MM.1S (cell line): ENCODE measurements around the gene TXNRD1.

Source experiments
- DNase-seq: peaks from one replicate; pipeline ENCODE4 v3.0.0-alpha.2; 2015
- H2AFZ ChIP-seq: fragments of 300-600 bp; sonication (generic); 2 replicates; pipeline ENCODE4 v1.6.0; 2016; ENCODE audit warnings: antibody characterized with exemption, low read length
- H3F3A ChIP-seq: fragments of 300-600 bp; sonication (generic); 2 replicates; pipeline ENCODE4 v1.6.1; 2016; ENCODE audit warnings: mild to moderate bottlenecking, antibody characterized with exemption, low read length, moderate library complexity, mixed read lengths; ENCODE audit not compliant: insufficient read depth
- H3K27ac ChIP-seq: fragments of 300-600 bp; sonication (generic); 2 replicates; pipeline ENCODE4 v1.5.1; 2016; ENCODE audit warnings: mild to moderate bottlenecking, low read length
- H3K27me3 ChIP-seq: fragments of 300-600 bp; sonication (generic); replicated peaks from 2 replicates; pipeline ENCODE4 v1.6.0; 2016; ENCODE audit warnings: low read length; ENCODE audit not compliant: insufficient read depth
- H3K36me3 ChIP-seq: fragments of 300-600 bp; sonication (generic); replicated peaks from 2 replicates; pipeline ENCODE4 v1.6.1; 2016; ENCODE audit warnings: mild to moderate bottlenecking, low read length, mixed read lengths; ENCODE audit not compliant: insufficient read depth
- H3K4me1 ChIP-seq: fragments of 300-600 bp; sonication (generic); 2 replicates; pipeline ENCODE4 v1.6.1; 2016; ENCODE audit warnings: low read length, mixed read lengths
- H3K4me2 ChIP-seq: fragments of 300-600 bp; sonication (generic); 2 replicates; pipeline ENCODE4 v1.6.0; 2016; ENCODE audit warnings: low read depth, low read length
- H3K4me3 ChIP-seq: fragments of 300-600 bp; sonication (generic); 2 replicates; pipeline ENCODE4 v1.5.1; 2016; ENCODE audit warnings: low read length, mixed read lengths
- H3K79me2 ChIP-seq: fragments of 300-600 bp; sonication (generic); 2 replicates; pipeline ENCODE4 v1.6.1; 2016; ENCODE audit warnings: mixed run types, low read length, mixed read lengths
- H3K9ac ChIP-seq: fragments of 300-600 bp; sonication (generic); 2 replicates; pipeline ENCODE4 v1.6.1; 2016; ENCODE audit warnings: low read length, mixed read lengths
- H3K9me2 ChIP-seq: fragments of 300-600 bp; sonication (generic); replicated peaks from 2 replicates; pipeline ENCODE4 v1.6.1; 2016; ENCODE audit warnings: mild to moderate bottlenecking, low read length, mixed read lengths; ENCODE audit not compliant: insufficient read depth
- H3K9me3 ChIP-seq: fragments of 300-600 bp; sonication (generic); replicated peaks from 2 replicates; pipeline ENCODE4 v1.6.1; 2016; ENCODE audit warnings: mild to moderate bottlenecking, low read length, mixed read lengths; ENCODE audit not compliant: insufficient read depth
- H4K20me1 ChIP-seq: fragments of 300-600 bp; sonication (generic); 2 replicates; pipeline ENCODE4 v1.6.1; 2016; ENCODE audit warnings: mild to moderate bottlenecking, low read length, moderate library complexity, mixed read lengths; ENCODE audit not compliant: insufficient read depth
- EZH2 ChIP-seq: fragments of 300-600 bp; sonication (generic); optimal IDR thresholded peaks from 2 replicates; pipeline ENCODE3; 2017; ENCODE audit warnings: low read depth, mild to moderate bottlenecking, antibody characterized with exemption, low read length, mixed read lengths
- EZH2phosphoT487 ChIP-seq: fragments of 300-600 bp; sonication (generic); IDR thresholded peaks from 2 replicates; pipeline ENCODE4 v1.6.1; 2018; ENCODE audit warnings: antibody characterized with exemption, low read length
- TF ChIP-seq, protein P1 (sequence below): fragments of 300-600 bp; sonication (generic); IDR thresholded peaks from 2 replicates; pipeline ENCODE4 v1.5.1; 2016; ENCODE audit warnings: antibody characterized with exemption, low read length, mixed read lengths

Gene TXNRD1

DNA sequence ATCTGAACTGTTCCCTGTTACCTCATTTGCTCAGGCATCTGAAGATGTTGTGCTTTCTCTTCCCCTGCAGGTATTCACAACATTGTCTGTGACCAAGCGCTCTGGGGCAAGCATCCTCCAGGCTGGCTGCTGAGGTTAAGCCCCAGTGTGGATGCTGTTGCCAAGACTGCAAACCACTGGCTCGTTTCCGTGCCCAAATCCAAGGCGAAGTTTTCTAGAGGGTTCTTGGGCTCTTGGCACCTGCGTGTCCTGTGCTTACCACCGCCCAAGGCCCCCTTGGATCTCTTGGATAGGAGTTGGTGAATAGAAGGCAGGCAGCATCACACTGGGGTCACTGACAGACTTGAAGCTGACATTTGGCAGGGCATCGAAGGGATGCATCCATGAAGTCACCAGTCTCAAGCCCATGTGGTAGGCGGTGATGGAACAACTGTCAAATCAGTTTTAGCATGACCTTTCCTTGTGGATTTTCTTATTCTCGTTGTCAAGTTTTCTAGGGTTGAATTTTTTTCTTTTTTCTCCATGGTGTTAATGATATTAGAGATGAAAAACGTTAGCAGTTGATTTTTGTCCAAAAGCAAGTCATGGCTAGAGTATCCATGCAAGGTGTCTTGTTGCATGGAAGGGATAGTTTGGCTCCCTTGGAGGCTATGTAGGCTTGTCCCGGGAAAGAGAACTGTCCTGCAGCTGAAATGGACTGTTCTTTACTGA lies 132.9 kb downstream of the TXNRD1 start:
- peaks cover 11% of the 10 kb centered on the region; the same call in 1 of the 2 replicates for H3K79me2 ChIP-seq
- H3K4me2 ChIP-seq: no peak overlapping the region
- H3K27me3 ChIP-seq: no peaks in the 10 kb centered on the region
- no peaks in the 10 kb centered on the region for H3K4me1 ChIP-seq
- TF ChIP-seq EZH2 (no peak), EZH2phosphoT487 (no peak)
- TF ChIP-seq, protein P1, sequence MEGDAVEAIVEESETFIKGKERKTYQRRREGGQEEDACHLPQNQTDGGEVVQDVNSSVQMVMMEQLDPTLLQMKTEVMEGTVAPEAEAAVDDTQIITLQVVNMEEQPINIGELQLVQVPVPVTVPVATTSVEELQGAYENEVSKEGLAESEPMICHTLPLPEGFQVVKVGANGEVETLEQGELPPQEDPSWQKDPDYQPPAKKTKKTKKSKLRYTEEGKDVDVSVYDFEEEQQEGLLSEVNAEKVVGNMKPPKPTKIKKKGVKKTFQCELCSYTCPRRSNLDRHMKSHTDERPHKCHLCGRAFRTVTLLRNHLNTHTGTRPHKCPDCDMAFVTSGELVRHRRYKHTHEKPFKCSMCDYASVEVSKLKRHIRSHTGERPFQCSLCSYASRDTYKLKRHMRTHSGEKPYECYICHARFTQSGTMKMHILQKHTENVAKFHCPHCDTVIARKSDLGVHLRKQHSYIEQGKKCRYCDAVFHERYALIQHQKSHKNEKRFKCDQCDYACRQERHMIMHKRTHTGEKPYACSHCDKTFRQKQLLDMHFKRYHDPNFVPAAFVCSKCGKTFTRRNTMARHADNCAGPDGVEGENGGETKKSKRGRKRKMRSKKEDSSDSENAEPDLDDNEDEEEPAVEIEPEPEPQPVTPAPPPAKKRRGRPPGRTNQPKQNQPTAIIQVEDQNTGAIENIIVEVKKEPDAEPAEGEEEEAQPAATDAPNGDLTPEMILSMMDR: no peak
- H3K4me3 ChIP-seq: no peak overlapping the region
- no peak for DNase-seq
- H3F3A ChIP-seq: no peaks in the 10 kb centered on the region
- peaks cover 6% of the 10 kb centered on the region for H3K36me3 ChIP-seq
- no peak overlapping the region for H3K9ac ChIP-seq
- no peaks in the 10 kb centered on the region for H4K20me1 ChIP-seq
- no peak overlapping the region for H3K27ac ChIP-seq
- H3K9me2 ChIP-seq: no peaks in the 10 kb centered on the region
- H2AFZ ChIP-seq: no peak overlapping the region
- H3K9me3 ChIP-seq: no peaks in the 10 kb centered on the region

DNA sequence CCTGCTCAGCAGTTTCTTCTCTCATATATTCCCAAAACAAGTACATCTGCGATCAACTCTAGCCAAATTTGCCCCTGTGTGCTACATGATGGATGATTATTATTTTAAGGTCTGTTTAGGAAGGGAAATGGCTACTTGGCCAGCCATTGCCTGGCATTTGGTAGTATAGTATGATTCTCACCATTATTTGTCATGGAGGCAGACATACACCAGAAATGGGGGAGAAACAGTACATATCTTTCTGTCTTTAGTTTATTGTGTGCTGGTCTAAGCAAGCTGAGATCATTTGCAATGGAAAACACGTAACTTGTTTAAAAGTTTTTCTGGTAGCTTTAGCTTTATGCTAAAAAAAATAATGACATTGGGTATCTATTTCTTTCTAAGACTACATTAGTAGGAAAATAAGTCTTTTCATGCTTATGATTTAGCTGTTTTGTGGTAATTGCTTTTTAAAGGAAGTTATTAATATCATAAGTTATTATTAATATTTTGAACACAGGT lies 133.5 kb downstream of the TXNRD1 start:
- Histone ChIP-seq H3K4me3 (no peak overlapping the region), H4K20me1 (no peaks in the 10 kb centered on the region), H3K9ac (no peak overlapping the region), H3K79me2 (peaks cover 11% of the 10 kb centered on the region; the same call in 1 of the 2 replicates), H3K27me3 (no peaks in the 10 kb centered on the region), H3K36me3 (peaks cover 6% of the 10 kb centered on the region), H3K9me3 (no peaks in the 10 kb centered on the region), H2AFZ (no peak overlapping the region), H3K9me2 (no peaks in the 10 kb centered on the region), H3F3A (no peaks in the 10 kb centered on the region), H3K4me2 (no peak overlapping the region), H3K27ac (no peak overlapping the region), H3K4me1 (no peaks in the 10 kb centered on the region)
- no peak for DNase-seq
- TF ChIP-seq EZH2phosphoT487 (no peak), EZH2 (no peak)
- TF ChIP-seq, protein P1: no peak

DNA sequence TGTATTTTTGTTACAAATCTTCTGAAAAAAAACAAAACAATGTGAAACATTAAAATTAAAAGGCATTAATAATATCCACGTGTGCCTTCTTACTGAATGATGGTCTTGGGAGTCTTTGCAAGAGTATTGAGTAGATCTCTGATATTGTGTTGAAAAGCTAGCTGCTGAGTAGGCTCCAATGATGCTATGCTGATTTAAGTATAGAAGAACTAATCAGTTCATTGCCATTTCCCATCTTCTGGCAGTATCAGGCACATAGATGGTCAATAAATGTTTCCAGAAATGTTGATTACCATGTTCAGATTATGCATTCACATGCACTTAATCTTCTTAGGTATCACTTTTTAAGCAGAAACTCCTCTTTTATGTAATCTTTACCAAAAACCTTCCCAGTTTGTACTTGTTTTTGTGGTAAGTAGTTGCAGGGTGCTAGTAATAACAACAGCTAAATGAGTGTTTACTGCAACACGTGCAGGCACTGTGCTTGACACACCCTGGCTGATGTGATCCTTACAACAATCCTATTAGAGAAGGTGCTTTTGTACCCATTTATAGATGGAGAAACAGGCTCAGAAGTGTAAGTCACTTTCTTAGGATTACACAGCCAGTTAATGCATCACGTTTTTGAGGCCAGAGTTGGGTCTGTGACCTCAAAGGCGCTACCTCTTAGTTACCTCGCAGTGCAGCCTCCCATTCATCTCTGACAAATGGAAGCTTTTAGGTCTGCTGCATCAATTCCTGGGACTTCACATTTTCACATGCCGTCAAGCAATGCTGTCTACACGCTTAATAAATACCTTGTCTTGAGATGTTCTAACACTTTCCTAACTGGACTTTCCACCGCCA lies 134.9 kb downstream of the TXNRD1 start:
- Histone ChIP-seq H3K4me2 (no peak overlapping the region), H3K9me2 (no peaks in the 10 kb centered on the region), H2AFZ (no peak overlapping the region), H3F3A (no peaks in the 10 kb centered on the region), H3K27ac (no peak overlapping the region), H3K4me3 (no peak overlapping the region), H4K20me1 (no peaks in the 10 kb centered on the region), H3K4me1 (no peaks in the 10 kb centered on the region), H3K27me3 (no peaks in the 10 kb centered on the region), H3K9ac (no peak overlapping the region), H3K79me2 (peaks cover 4% of the 10 kb centered on the region; the same call in 1 of the 2 replicates), H3K36me3 (peaks cover 6% of the 10 kb centered on the region), H3K9me3 (no peaks in the 10 kb centered on the region)
- no peak for DNase-seq
- TF ChIP-seq, protein P1: no peak
- TF ChIP-seq EZH2phosphoT487: no peak
- TF ChIP-seq EZH2: no peak
